CD4-positive, CD25-positive, alpha-beta regulatory T cell (primary cell): Measurements from ENCODE around the gene DDOST. TPM values are rescaled to one million over a fixed set of nuclear protein-coding genes. Genes with fewer than 3 reads are reported as not detected.

Experiments used
- ATAC-seq, 2 donors: fragments of 150-1000 bp; cut with Tn5 transposase; one replicate each; pipeline ENCODE4 v1.10.0; 2021; ENCODE audit warnings: low read depth in 2 of 2, moderate number of reproducible peaks in 2 of 2, moderate library complexity in 1 of 2
- DNase-seq, 3 donors: peaks; one replicate each; pipeline versions ENCODE4 v3.0.0 to v3.0.0-alpha.2; 2012 to 2022; ENCODE audit warnings: mixed read lengths in 1 of 3
- H3K27ac ChIP-seq: one replicate; pipeline ENCODE4 v1.7.0; 2013; ENCODE audit warnings: mild to moderate bottlenecking, low read length; ENCODE audit not compliant: insufficient read depth, poor library complexity, severe bottlenecking
- H3K27me3 ChIP-seq: one replicate; pipeline ENCODE4 v1.7.0; 2013; ENCODE audit warnings: low read length; ENCODE audit not compliant: control insufficient read depth, insufficient read depth
- H3K36me3 ChIP-seq: one replicate; pipeline ENCODE4 v1.7.0; 2013; ENCODE audit warnings: mild to moderate bottlenecking, low read length, moderate library complexity; ENCODE audit not compliant: control insufficient read depth, insufficient read depth
- H3K4me1 ChIP-seq: 2 replicates; pipeline ENCODE4 v1.7.0; 2013; ENCODE audit warnings: mild to moderate bottlenecking, low read length; ENCODE audit not compliant: insufficient read depth, control insufficient read depth, poor library complexity, severe bottlenecking
- H3K4me3 ChIP-seq: one replicate; pipeline ENCODE4 v1.7.0; 2013; ENCODE audit warnings: low read depth, mild to moderate bottlenecking, low read length, moderate library complexity
- H3K9me3 ChIP-seq, 2 experiments: 1 replicate in 1 of 2; 2 replicates in 1 of 2; pipeline ENCODE4 v1.7.0; 2013; ENCODE audit warnings: low read length in 2 of 2, mild to moderate bottlenecking in 1 of 2, moderate library complexity in 1 of 2; ENCODE audit not compliant: control insufficient read depth in 2 of 2
- H3K27ac Mint-ChIP-seq, 3 donors: one replicate each; pipeline ENCODE4 v1.8.0; 2020 to 2022; ENCODE audit warnings: mild to moderate bottlenecking in 3 of 3, mixed read lengths in 3 of 3, moderate library complexity in 2 of 3
- H3K27me3 Mint-ChIP-seq: one replicate; pipeline ENCODE4 v1.8.0; 2022; ENCODE audit warnings: mild to moderate bottlenecking, mixed read lengths
- H3K36me3 Mint-ChIP-seq: one replicate; pipeline ENCODE4 v1.8.0; 2020; ENCODE audit warnings: mixed read lengths
- H3K4me1 Mint-ChIP-seq, 4 donors: one replicate each; pipeline ENCODE4 v1.8.0; 2020 to 2022; ENCODE audit warnings: mixed read lengths in 4 of 4, mild to moderate bottlenecking in 1 of 4
- H3K4me3 Mint-ChIP-seq, 4 donors: one replicate each; pipeline ENCODE4 v1.8.0; 2020 to 2022; ENCODE audit warnings: mild to moderate bottlenecking in 4 of 4, mixed read lengths in 4 of 4, moderate library complexity in 3 of 4
- H3K9me3 Mint-ChIP-seq, 7 donors: one replicate each; pipeline ENCODE4 v1.8.0; 2020 to 2022; ENCODE audit warnings: mixed read lengths in 7 of 7, mild to moderate bottlenecking in 3 of 7, moderate library complexity in 2 of 7
- polyA plus RNA-seq, 4 donors: library from polyadenylated mRNA; unstranded; fragments of 300-500 nt; fragmentation: Illumina TruSeq; gene quantifications; one replicate each; pipeline ENCODE4 v1.2.3, GENCODE V29; 2021
- total RNA-seq: library from RNA; stranded (reverse); gene quantifications from one replicate; pipeline ENCODE4 v1.2.3, GENCODE V29; 2022

Gene DDOST
- total and polyA plus RNA-seq, 5 donors from 2014 or later: 103 to 283 (median 257) TPM

- Mint-ChIP-seq H3K27ac (no peak overlapping the region), H3K4me1 (peaks cover 3 to 8% (median 5%) of the 10 kb centered on the region in 4 donors), H3K27me3 (no peaks in the 10 kb centered on the region), H3K4me3 (no peak overlapping the region), H3K36me3 (peaks cover 27% of the 10 kb centered on the region), H3K9me3 (no peaks in the 10 kb centered on the region)
- DNase-seq (no peak), ATAC-seq (no peak)
- H3K27ac ChIP-seq: no peak overlapping the region
- no peaks in the 10 kb centered on the region for H3K4me1 ChIP-seq
- no peaks in the 10 kb centered on the region for H3K9me3 ChIP-seq
- no peaks in the 10 kb centered on the region for H3K27me3 ChIP-seq
- no peak overlapping the region for H3K4me3 ChIP-seq
- peaks cover 30% of the 10 kb centered on the region for H3K36me3 ChIP-seq
Observed at GRCh38 chr1:20644416-20644815, 16.8 kb downstream of the DDOST start.

DNA sequence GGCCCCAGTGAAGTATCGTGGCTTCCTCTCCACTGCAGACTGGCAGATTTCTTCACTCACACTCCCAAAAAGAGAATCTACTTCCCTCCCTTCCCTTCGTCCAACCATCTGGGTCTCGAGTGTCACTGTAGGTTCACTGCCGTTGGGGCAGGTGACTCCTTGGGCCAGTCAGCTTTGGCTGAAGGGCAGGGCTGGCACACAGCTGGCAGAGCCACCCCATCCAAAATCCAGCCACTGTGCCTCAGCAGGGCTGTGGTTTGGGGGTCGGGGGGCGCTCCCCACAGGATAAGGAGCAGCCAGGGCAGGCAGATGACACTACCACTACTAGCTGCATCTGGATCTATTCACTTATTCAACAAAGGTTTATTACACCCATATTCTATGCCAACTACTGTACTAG is 18.1 kb downstream of the DDOST start:
- ATAC-seq (no peak), DNase-seq (no peak)
- H3K27me3 ChIP-seq: no peaks in the 10 kb centered on the region
- H3K27ac ChIP-seq: no peak overlapping the region
- H3K4me3 ChIP-seq: no peak overlapping the region
- H3K4me1 ChIP-seq: no peaks in the 10 kb centered on the region
- Mint-ChIP-seq H3K9me3 (no peaks in the 10 kb centered on the region), H3K36me3 (peaks cover 32% of the 10 kb centered on the region), H3K27me3 (no peaks in the 10 kb centered on the region), H3K4me1 (peaks cover 3 to 12% (median 5%) of the 10 kb centered on the region in 4 donors), H3K27ac (peak overlapping the region in 1 of 3 donors; percentile 38), H3K4me3 (no peak overlapping the region)
- H3K36me3 ChIP-seq: peaks cover 24% of the 10 kb centered on the region
- no peaks in the 10 kb centered on the region for H3K9me3 ChIP-seq

DNA sequence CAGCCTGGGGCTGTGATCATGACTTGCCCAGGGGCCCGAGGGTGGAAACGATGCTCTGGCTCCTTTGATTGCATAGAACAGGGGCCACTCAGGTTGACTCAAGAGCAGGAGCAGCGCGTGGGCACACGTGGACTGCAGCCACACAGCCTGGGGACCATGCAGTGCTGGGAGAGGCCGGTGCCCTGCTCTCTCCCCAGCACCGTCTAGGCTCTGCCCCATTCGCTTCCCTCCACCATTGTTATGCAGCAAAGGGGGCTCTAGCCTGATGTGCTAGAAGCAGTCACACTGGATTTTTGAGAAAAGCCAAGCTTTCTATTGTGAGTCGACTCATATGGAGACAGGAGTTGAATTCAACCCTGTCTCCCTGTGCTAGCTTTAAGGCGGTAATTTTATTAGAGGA is 19.2 kb downstream of the DDOST start:
- Mint-ChIP-seq H3K9me3 (no peaks in the 10 kb centered on the region), H3K36me3 (peaks cover 35% of the 10 kb centered on the region), H3K27me3 (no peaks in the 10 kb centered on the region), H3K27ac (no peak overlapping the region), H3K4me3 (no peak overlapping the region), H3K4me1 (peaks cover 3 to 12% (median 6%) of the 10 kb centered on the region in 4 donors)
- Histone ChIP-seq H3K4me1 (no peaks in the 10 kb centered on the region), H3K9me3 (no peaks in the 10 kb centered on the region), H3K4me3 (no peak overlapping the region), H3K27ac (no peak overlapping the region), H3K27me3 (no peaks in the 10 kb centered on the region), H3K36me3 (peaks cover 26% of the 10 kb centered on the region)
- no peak for ATAC-seq
- DNase-seq: no peak

DNA sequence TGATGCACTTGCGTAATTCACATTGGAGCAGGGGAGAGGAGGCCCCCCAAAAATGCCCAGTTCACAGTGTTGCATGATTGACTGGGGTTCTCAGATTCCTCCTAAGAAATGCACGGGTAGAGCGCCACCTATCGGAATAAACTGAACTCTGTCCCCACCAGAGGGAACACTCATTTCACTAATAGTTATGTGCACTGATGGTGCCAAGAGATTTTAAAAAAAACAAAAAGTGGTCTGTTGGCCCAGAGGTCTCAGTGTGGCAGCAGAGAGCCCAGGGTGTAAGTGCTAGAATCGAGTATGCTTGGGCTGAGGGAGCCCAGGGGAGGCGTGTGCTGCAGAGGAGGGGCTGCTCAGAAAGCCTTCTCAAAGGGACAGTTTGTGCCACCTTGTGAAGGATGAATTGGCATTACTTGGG is 21.0 kb downstream of the DDOST start:
- no peaks in the 10 kb centered on the region for H3K9me3 ChIP-seq

DNA sequence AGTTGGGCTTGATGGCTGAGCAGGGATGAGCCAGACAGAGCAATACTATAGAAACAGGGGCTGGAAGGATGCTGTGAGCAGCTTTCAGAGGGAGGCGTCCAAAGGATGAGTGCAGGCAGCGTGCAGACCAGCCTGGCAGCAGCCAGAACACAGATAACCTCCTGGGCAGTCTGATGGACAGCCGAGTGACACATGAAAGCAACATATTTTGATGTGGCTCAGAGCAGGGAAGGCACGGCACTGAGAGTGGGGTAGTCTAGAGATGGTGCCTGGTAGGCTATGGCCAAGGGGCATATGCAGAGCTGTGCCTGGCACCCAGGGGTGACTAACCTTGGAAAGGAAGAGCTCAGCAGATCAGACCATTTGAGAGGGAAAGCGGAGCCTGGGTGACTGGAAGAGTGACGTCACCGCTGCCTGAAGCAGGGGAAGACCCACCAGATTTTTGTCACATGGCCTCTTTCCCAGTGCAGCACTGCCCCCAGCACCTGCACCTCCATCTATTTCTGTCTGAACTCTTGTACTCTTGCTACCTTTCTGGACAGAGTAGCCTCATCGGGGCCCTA is 24.3 kb downstream of the DDOST start:
- no peak overlapping the region for H3K4me3 ChIP-seq
- peaks cover 12% of the 10 kb centered on the region for H3K4me1 ChIP-seq
- peaks cover 10 to 24% (median 19%) of the 10 kb centered on the region in 4 donors for H3K4me1 Mint-ChIP-seq
- H3K27me3 Mint-ChIP-seq: no peaks in the 10 kb centered on the region
- peaks cover 22% of the 10 kb centered on the region for H3K36me3 Mint-ChIP-seq
- no peaks in the 10 kb centered on the region for H3K9me3 Mint-ChIP-seq
- ATAC-seq (no peak), DNase-seq (no peak)
- no peaks in the 10 kb centered on the region for H3K27me3 ChIP-seq
- no peaks in the 10 kb centered on the region for H3K9me3 ChIP-seq
- no peak overlapping the region for H3K27ac ChIP-seq
- H3K36me3 ChIP-seq: peaks cover 12% of the 10 kb centered on the region
- peak overlapping the region in 2 of 4 donors; percentile 6 to 34 for H3K4me3 Mint-ChIP-seq
- H3K27ac Mint-ChIP-seq: no peak overlapping the region

More for the DNA sequence above, 21.0 kb downstream of the DDOST start:
- Histone ChIP-seq H3K4me3 (no peak overlapping the region), H3K27me3 (no peaks in the 10 kb centered on the region), H3K27ac (no peak overlapping the region), H3K36me3 (peaks cover 22% of the 10 kb centered on the region), H3K4me1 (no peaks in the 10 kb centered on the region)
- DNase-seq (peak; percentile 39 to 72 (median 60)), ATAC-seq (peak; percentile 54 to 76)
- no peak overlapping the region for H3K27ac Mint-ChIP-seq
- H3K4me1 Mint-ChIP-seq: peaks cover 5 to 16% (median 10%) of the 10 kb centered on the region in 4 donors
- no peaks in the 10 kb centered on the region for H3K27me3 Mint-ChIP-seq
- H3K9me3 Mint-ChIP-seq: no peaks in the 10 kb centered on the region
- no peak overlapping the region for H3K4me3 Mint-ChIP-seq
- H3K36me3 Mint-ChIP-seq: peaks cover 35% of the 10 kb centered on the region

GRCh38 chr1:20634594-20635084 is 26.5 kb downstream of the DDOST start:
- Mint-ChIP-seq H3K36me3 (peaks cover 12% of the 10 kb centered on the region), H3K27me3 (peaks cover 11% of the 10 kb centered on the region), H3K4me1 (peaks cover 5 to 19% (median 14%) of the 10 kb centered on the region in 4 donors), H3K9me3 (no peaks in the 10 kb centered on the region), H3K27ac (peak overlapping the region; percentile 90 to 97 (median 93)), H3K4me3 (peak overlapping the region; percentile 94 to 98 (median 96))
- H3K4me1 ChIP-seq: peaks cover 12% of the 10 kb centered on the region
- peak overlapping the region; percentile 74 for H3K27ac ChIP-seq
- H3K36me3 ChIP-seq: peaks cover 12% of the 10 kb centered on the region
- peak overlapping the region; percentile 98 for H3K4me3 ChIP-seq
- no peaks in the 10 kb centered on the region for H3K9me3 ChIP-seq
- peak in 1 of 2 donors; percentile 6 for ATAC-seq
- DNase-seq: peak; percentile 9 to 53 (median 13)
- H3K27me3 ChIP-seq: peaks cover 1% of the 10 kb centered on the region

DNA sequence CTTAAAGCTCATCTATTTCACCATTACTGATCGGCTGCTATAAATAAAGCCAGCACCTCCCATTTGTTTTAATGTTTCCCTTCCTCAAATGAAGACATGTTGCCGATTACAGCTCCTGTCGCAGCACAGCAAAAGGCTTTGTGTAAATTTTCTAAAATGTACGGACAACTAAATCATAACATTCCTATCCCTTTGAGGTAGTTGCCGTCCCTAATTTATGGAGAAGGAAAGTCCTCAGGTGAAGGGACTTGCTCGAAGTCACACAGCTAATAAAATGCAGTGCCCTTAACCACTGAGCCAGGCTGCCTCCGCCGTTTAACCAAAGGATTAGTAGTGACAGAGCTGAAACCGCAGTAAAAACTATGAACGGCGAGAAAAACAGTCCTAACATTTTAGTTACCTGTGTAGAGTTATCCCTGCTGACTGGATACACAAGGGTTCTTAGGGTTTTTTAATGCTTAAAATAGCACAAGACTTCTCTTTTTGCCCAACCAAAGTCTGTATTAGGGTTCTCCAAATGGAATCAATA is 27.0 kb downstream of the DDOST start:
- H3K4me1 Mint-ChIP-seq: peaks cover 5 to 19% (median 14%) of the 10 kb centered on the region in 4 donors
- ATAC-seq: peak in 1 of 2 donors; percentile 5
- peak overlapping the region; percentile 98 for H3K4me3 ChIP-seq
- H3K4me1 ChIP-seq: peaks cover 12% of the 10 kb centered on the region
- peaks cover 0 to 2% (median 0%) of the 10 kb centered on the region in 7 donors for H3K9me3 Mint-ChIP-seq
- DNase-seq: peak in 1 of 3 donors; percentile 59
- peak overlapping the region; percentile 94 to 98 (median 96) for H3K4me3 Mint-ChIP-seq
- H3K27me3 ChIP-seq: peaks cover 1% of the 10 kb centered on the region
- H3K36me3 ChIP-seq: peaks cover 8% of the 10 kb centered on the region
- peaks cover 16% of the 10 kb centered on the region for H3K27me3 Mint-ChIP-seq
- H3K9me3 ChIP-seq: no peaks in the 10 kb centered on the region
- peak overlapping the region; percentile 74 for H3K27ac ChIP-seq
- peaks cover 9% of the 10 kb centered on the region for H3K36me3 Mint-ChIP-seq
- H3K27ac Mint-ChIP-seq: peak overlapping the region; percentile 90 to 97 (median 93)
